ENCODE measurements around the gene TIGAR. TPM values are rescaled to one million over a fixed set of nuclear protein-coding genes. Genes with fewer than 3 reads are reported as not detected.

Gene TIGAR
- total RNA-seq, 2 donors from 2014 or later: 13.0 to 14.4 TPM

DNA sequence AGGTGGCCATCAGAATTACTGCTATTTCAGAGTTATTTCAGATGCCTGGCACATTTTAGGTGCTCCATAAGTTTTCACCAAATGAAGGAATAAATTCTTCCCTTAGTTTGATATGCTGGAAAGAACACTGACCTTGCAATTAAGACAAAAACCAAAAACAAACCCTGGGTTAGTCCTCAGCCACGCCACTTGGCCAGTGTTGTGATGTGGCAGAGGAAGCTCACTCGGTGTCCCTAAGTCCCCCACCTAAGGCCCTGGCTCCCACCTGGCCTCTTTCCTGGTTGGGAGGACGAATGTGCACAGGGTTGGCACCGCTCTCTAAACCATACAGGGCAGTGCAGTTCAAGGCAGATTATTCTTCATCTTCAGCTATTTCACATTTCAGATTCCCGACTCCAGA, 72.2 kb downstream of the TIGAR start:
- no peak for ATAC-seq
- intact Hi-C loops (cut with DNase I, micrococcal nuclease): no loop called here
- no peak for DNase-seq

DNA sequence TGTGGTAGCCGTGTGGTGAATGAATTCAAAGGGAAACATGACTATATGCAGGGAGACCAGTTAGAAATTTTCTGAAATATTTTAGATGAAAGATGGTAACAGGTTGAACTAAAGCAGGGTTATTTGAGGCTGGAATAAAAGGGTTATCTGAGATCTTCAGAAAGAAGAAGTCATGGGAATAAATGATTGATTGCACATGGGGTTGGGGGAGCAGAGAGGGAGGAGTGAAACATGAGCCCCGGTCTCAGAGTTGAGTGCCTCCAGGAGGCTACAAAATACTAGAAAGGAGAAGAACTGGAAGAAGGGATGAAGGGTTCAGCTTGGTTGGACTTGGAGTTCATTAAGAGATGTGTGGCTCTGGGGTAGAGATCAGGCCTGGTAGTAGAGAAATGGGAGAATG, 74.8 kb downstream of the TIGAR start:
- ATAC-seq: no peak

DNA sequence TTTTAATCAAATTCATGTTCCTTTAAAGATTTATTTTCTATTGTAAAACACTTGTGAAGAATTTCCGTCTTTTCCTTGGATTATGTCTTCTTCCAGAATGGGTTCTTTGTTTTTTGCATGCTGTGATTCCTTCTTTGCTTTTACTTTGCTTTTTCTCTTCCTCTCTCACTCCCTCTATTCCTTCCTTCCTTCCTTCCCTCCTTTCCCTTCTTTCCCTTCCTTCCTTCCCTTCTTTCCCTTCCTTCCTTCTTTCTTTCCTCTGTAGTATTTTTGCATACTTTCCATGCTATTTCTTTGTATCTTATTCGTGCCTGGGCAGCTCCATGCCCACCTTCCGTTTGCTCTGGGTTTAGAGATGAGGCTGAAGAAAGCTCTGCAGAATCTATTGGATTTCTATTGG, 80.1 kb downstream of the TIGAR start:
- no peak for ATAC-seq
- no peak for DNase-seq
- intact Hi-C loops (cut with DNase I, micrococcal nuclease): no loop called here

More for the DNA sequence above, 74.8 kb downstream of the TIGAR start:
- no peak for DNase-seq
- intact Hi-C loops (cut with DNase I, micrococcal nuclease): no loop called here

DNA sequence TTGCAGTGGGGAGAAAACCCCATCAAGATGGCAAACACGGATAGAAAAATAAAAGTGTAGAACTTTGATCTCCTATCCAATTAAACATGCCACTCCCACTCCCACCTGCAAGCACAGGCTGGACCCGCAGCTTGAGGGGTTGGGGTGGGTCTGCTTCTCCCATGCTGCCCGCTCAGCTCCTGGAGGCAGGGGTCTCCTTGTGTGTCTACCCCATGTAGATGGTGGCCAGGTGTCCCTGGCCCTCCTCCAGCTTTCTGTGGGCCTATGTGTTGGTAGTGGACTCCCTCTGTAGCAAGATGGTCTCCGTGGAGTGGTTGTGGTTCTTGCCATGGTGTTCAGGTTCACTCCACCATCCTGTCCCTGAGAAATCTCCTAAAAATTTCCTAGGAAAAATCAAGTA, 82.0 kb downstream of the TIGAR start:
- DNase-seq: no peak
- no peak for ATAC-seq
- intact Hi-C loops (cut with DNase I, micrococcal nuclease): no loop called here

Other genes starting within 250 kb of the TIGAR start
- 100 to 1,000 TPM in 1 of 2 donors, 10 to 100 TPM in 1; 97.7 to 106 TPM for gene CCND2, start 47.5 kb upstream of the TIGAR start, total RNA-seq
- gene FGF23, start 58.5 kb downstream of the TIGAR start, total RNA-seq: not detected
- gene FGF6, start 124.6 kb downstream of the TIGAR start, total RNA-seq: not detected
- 1 to 10 TPM; 4.2 to 8.4 TPM for gene RAD51AP1, start 217.7 kb downstream of the TIGAR start, total RNA-seq
- gene DYRK4, start 241.0 kb downstream of the TIGAR start, total RNA-seq: 10 to 100 TPM; 27.5 to 28.6 TPM